HG03060 (cell line): ENCODE results near the gene LTC4S.
"Not testable (repeated sequence)": the region's sequence is repeated elsewhere in the genome, so short reads cannot be mapped to it uniquely, and the experiment has no call there.

Experiments
- ATAC-seq: cut with Tn5 transposase; IDR thresholded peaks from one replicate; pipeline ENCODE4 v1.9.1; 2021; ENCODE audit warnings: low read depth, moderate number of reproducible peaks; ENCODE audit not compliant: unreplicated experiment

The LTC4S gene

GRCh38 chr5:179822059-179822432 lies 28.3 kb downstream of the LTC4S start:
- no peak for ATAC-seq

GRCh38 chr5:179822444-179822990 lies 28.7 kb downstream of the LTC4S start:
- no peak for ATAC-seq

- ATAC-seq = no peak
These were observed 30.4 kb downstream of the LTC4S start for GRCh38 chr5:179823937-179824744.

GRCh38 chr5:179824745-179825112 lies 30.9 kb downstream of the LTC4S start:
- no peak for ATAC-seq

- ATAC-seq = no peak
These were observed 31.9 kb downstream of the LTC4S start for GRCh38 chr5:179825655-179826182.

- ATAC-seq = no peak
These were observed 33.9 kb downstream of the LTC4S start for GRCh38 chr5:179827680-179828079.

- ATAC-seq = no peak
These were observed 35.1 kb downstream of the LTC4S start for GRCh38 chr5:179828756-179829421.

- no peak for ATAC-seq
These were observed 36.1 kb downstream of the LTC4S start for GRCh38 chr5:179829732-179830435.

- ATAC-seq = no peak
These were observed 37.2 kb downstream of the LTC4S start for GRCh38 chr5:179830818-179831468.

GRCh38 chr5:179832039-179832745 lies 38.4 kb downstream of the LTC4S start:
- ATAC-seq = no peak

- no peak for ATAC-seq
These were observed 39.4 kb downstream of the LTC4S start for GRCh38 chr5:179833056-179833708.

GRCh38 chr5:179833709-179834070 lies 39.9 kb downstream of the LTC4S start:
- ATAC-seq = no peak

GRCh38 chr5:179834120-179834519 lies 40.3 kb downstream of the LTC4S start:
- no peak for ATAC-seq

- ATAC-seq = not testable (repeated sequence)
These were observed 41.1 kb downstream of the LTC4S start for GRCh38 chr5:179834871-179835270.

GRCh38 chr5:179836225-179837019 lies 42.6 kb downstream of the LTC4S start:
- ATAC-seq = no peak

- no peak for ATAC-seq
These were observed 43.6 kb downstream of the LTC4S start for GRCh38 chr5:179837076-179838011.
